ENCODE results near the gene NBPF19.
A peak's percentile ranks its signal among the peaks of the same experiment; 100 is the strongest.
"Not testable (repeated sequence)": the region's sequence is repeated elsewhere in the genome, so short reads cannot be mapped to it uniquely, and the experiment has no call there.

The NBPF19 gene, protein sequence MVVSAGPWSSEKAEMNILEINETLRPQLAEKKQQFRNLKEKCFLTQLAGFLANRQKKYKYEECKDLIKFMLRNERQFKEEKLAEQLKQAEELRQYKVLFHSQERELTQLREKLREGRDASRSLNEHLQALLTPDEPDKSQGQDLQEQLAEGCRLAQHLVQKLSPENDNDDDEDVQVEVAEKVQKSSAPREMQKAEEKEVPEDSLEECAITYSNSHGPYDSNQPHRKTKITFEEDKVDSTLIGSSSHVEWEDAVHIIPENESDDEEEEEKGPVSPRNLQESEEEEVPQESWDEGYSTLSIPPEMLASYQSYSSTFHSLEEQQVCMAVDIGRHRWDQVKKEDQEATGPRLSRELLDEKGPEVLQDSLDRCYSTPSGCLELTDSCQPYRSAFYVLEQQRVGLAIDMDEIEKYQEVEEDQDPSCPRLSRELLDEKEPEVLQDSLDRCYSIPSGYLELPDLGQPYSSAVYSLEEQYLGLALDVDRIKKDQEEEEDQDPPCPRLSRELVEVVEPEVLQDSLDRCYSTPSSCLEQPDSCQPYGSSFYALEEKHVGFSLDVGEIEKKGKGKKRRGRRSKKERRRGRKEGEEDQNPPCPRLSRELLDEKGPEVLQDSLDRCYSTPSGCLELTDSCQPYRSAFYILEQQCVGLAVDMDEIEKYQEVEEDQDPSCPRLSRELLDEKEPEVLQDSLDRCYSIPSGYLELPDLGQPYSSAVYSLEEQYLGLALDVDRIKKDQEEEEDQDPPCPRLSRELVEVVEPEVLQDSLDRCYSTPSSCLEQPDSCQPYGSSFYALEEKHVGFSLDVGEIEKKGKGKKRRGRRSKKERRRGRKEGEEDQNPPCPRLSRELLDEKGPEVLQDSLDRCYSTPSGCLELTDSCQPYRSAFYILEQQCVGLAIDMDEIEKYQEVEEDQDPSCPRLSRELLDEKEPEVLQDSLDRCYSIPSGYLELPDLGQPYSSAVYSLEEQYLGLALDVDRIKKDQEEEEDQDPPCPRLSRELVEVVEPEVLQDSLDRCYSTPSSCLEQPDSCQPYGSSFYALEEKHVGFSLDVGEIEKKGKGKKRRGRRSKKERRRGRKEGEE (N-terminal part only)

DNA sequence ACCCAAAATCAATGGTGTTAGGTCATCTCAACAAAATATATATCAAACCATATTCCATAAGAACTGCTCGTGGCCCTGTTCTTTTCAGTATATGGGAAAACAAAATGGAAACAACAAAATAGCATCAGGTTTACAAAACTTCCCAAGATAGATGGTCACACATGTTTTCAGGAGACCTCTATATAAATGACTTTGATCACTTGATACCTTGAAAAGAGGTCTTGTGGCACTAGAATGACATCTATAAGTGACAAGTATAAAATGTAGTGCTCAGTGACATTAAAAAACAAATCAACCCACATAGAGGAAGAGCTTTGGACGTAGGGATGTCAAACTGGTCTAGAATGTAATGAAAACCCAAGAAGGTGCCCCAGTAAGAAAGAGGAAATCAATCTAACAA lies at the start of gene NBPF19:
Gene NBPF19 (plus strand): TSS at position 301 of the 400 bp plus-strand sequence. CDS start 888 bp downstream, outside the sequence.
- not testable (repeated sequence) for DNase-seq (ENCODE audit: low spot score)

DNA sequence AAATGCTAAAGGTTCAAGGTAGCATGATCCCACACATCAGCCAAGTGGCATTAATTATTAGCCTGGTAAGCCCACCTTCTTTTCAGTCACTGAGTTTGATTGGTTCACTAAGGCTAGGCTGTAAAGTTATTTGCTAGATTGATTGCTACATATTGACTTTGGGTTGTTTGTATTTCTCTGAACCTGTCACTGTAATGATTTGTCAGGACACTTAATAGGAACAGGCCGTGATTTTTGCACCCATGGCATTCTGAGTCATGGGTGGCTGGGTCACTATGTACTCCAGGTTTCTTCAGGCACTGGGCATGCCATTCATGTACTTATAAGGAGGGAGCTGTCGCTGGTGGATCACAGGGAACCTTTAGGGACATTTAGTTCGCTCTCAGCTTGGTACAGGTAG lies 46.5 kb upstream of the NBPF19 start:
- not testable (repeated sequence) for DNase-seq (ENCODE audit: low spot score)

DNA sequence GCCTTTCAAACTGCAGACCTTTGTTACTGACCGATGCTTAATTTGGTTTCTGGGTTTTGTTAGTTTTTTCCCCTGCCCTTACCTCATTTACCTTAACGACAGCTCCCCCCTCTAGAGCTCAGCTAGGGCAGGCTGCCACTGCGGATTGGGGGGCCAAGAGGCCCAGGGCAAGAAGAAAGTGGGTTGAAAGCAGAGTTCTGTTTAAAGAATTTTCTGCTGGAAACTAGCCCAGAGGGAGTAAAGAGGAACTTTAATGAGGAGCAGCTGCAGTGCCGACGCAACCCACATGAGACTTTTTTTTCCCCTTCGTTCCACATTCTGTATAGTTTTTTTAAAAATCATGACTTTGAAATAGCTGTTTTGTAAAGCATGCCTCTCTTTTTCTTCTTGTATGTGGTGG lies 29.4 kb upstream of the NBPF19 start:
- DNase-seq (ENCODE audit: low spot score), result not testable (repeated sequence)

DNA sequence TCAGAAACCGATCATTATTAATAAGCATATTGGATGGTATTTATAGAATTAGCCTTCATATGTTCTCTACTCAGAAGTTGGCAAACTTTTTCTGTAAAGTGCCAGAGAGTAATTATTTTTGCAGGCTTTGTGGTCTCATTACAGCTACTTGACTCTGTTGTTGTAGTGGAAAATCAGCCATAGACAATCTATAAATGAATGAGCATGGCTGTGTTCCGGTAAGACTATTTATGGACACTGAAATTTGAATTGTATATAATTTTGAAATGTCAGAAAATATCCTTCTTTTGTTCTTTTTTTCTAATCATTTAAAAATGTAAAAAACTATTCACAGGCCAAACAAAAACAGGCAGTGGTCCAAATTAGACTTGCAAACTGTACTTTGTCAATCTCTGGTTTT lies 22.6 kb upstream of the NBPF19 start:
- not testable (repeated sequence) for DNase-seq (ENCODE audit: low spot score)

DNA sequence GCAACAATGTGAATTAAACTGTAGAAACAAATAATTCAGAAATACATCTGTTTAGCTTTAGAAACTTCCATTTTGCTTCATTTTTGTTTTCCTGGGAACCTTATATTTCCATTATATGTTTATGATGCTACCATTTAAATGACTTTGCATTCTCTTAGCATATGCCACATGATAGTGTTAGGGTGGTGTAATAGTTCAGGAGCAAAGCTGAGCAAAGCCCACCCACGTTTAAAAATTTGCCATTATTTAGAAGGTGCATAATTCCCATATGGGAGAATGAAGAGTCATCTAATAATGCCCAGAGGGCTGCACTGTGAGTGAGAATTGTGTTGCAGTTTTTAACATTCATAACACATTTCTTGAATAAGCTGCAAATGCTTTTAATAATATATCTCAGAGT lies 22.2 kb upstream of the NBPF19 start:
- not testable (repeated sequence) for DNase-seq (ENCODE audit: low spot score)

DNA sequence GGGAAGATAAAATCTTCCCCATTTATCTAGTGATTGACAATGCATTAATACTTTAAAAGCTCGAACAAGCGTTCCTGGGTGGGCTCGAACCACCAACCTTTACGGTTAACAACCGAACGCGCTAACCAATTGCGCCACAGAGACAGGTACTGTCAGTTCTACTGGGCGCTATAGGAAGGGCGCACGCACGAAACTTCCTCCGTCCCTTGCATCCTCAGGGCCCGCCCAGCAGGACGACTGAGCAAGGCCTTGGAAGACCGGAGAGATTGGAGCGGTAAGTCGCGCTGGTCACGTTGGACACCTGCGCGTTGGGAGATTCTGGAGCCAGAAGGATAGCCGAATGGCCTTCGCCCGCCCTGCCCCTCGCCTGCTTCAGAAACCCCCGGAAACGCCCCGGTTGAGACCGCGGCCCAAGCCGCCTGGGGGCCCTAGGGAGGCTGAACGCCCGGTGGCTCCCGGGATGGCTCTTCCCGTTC lies 83.5 kb downstream of the NBPF19 start:
- DNase-seq (ENCODE audit: low spot score), result peak; percentile 46

DNA sequence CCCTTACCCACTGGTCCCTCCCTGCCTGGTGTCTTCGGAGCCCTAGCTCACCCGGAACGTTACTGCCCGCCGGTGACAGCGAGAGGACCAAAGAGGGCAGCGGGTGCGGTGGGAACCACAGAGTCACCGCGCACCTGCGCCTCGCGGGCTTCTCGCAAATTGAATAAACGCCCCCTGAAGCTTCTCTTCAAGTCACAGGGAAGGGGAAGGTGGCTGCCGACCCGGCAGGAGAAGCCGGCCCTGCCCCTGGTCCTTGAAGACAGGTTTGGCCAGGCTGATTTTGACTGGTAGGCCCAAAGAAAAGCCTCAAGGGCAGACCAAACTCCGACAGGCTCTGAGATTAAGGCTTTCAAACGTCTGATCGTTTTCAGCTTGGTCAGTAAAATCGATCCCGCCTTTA lies 87.0 kb downstream of the NBPF19 start:
- not testable (repeated sequence) for DNase-seq (ENCODE audit: low spot score)

DNA sequence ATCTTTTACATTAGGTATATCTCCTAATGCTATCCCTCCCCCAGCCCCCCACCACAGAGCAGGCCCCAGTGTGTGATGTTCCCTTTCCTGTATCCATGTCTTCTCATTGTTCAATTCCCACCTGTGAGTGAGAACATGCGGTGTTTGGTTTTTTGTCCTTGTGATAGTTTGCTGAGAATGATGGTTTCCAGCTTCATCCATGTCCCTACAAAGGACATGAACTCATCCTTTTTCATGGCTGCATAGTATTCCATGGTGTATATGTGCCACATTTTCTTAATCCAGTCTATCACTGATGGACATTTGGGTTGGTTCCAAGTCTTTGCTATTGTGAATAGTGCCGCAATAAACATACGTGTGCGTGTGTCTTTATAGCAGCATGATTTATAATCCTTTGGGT lies 90.6 kb downstream of the NBPF19 start:
- DNase-seq (ENCODE audit: low spot score), result not testable (repeated sequence)

DNA sequence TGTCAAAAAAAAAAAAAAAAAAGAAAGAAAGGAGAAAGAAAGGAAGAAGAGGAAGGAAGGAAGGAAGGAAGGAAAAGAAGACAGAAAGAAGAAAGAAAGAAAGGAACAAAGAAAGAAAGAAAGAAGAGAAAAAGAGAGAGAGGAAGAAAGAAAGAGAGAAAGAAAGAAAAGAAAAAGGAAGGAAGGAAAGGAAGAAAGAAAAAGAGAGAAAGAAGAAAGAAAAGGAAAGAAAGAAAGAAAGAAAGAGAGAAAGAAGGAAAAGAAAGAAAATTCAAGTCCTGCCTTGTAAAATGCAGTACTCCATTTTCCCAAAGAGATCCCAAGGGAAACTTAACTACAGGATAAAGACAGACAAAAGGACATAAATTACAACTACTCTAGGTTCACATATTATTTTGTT lies 97.9 kb downstream of the NBPF19 start:
- not testable (repeated sequence) for DNase-seq (ENCODE audit: low spot score)

DNA sequence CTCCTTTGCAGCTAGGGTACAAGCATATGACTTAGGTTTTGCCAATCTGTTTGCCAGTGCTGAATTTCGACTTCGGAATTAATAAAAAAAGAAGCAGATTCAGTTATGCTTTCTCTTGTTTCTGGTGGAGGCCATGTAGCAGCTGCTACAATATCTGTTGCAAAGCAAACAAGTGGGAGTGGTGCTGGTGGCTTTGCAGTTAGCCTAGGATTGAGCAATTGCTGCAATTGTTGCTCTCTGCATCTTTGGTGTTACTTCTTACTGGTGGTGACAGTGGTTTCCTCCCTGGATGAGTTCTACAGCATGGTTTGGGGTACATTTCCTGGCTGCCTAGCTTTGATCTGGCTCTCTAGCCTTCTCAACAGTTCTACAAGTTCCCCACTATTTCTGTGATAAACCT lies 110.7 kb downstream of the NBPF19 start:
- not testable (repeated sequence) for DNase-seq (ENCODE audit: low spot score)

Data from LoVo (cell line).